Tibial nerve (tissue), 4 donors: ENCODE results near the gene ATP6AP1.

Experiments used
- CTCF ChIP-seq, 5 experiments: fragments of 200-600 bp in 3 of 5; fragments of 450-650 bp in 2 of 5; sonication (generic) in 3 of 5; IDR thresholded peaks; one replicate each; pipeline ENCODE4 v1.5.1; 2016 to 2019; ENCODE audit warnings: antibody characterized with exemption in 5 of 5, mild to moderate bottlenecking in 3 of 5, moderate library complexity in 2 of 5
- EP300 ChIP-seq, 2 donors: sonication (generic); formaldehyde crosslinking; IDR thresholded peaks; one replicate each; pipeline ENCODE4 v1.6.1; 2017; ENCODE audit warnings: antibody characterized with exemption in 2 of 2, mild to moderate bottlenecking in 1 of 2

DNA sequence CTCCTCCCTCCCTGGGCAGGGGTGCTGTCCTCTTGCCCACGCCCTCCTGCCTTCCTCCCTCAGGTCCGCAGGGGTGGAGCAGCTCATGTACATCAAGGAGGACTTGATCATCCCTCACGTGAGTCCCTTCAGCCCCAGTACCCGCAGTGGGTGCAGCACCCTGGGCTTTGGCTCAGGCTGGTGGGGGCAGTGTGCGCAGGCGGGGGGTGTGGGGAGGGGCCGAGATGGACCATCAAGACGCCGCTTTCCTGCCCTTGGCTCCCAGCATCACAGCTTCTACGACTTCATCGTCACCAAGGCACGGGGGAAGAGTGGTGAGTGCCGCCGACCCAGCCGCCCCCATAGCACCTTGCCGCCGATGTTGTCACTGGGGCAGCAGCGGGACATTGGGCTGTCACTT is 21.1 kb downstream of the ATP6AP1 start:
- TF ChIP-seq CTCF (IDR thresholded peaks at IDR 0.05) (no peak), EP300 (IDR thresholded peaks at IDR 0.05) (no peak)
